ENCODE measurements around the gene TAF1L. TPM values are rescaled to one million over a fixed set of nuclear protein-coding genes. Genes with fewer than 3 reads are reported as not detected.

The TAF1L gene
- total and polyA plus RNA-seq, 4 donors = not detected

GRCh38 chr9:32589083-32589723, 46.3 kb downstream of the TAF1L start:
- Histone ChIP-seq H3K4me1 (ENCODE audit: control insufficient read depth in 4 of 4, insufficient read depth in 4 of 4, low read length in 3 of 4) (peaks cover 0 to 7% (median 2%) of the 10 kb centered on the region in 4 donors), H3K4me3 (ENCODE audit: low read depth in 1 of 3, low read length in 3 of 3) (no peak overlapping the region), H3K27me3 (ENCODE audit: control insufficient read depth in 4 of 4, insufficient read depth in 4 of 4, low read length in 3 of 4) (no peaks in the 10 kb centered on the region), H3K27ac (ENCODE audit: low read depth in 1 of 2, low read length in 2 of 2) (no peak overlapping the region), H3K9ac (ENCODE audit: low read depth in 1 of 2, low read length in 2 of 2) (peak overlapping the region in 1 of 2 donors; percentile 18), H3K36me3 (ENCODE audit: control insufficient read depth in 4 of 4, insufficient read depth in 3 of 4, low read depth in 1 of 4, low read length in 3 of 4) (no peaks in the 10 kb centered on the region), H3K9me3 (ENCODE audit: control insufficient read depth in 4 of 4, low read length in 3 of 4) (no peaks in the 10 kb centered on the region)
- 28% methylated on average over 6 of the region's 6 CpGs for WGBS
- DNase-seq (ENCODE audit: low spot score) = no peak
- TF ChIP-seq CTCF (IDR thresholded peaks at IDR 0.05; ENCODE audit: low read depth, low read length, missing input control) = peak; percentile 40
- peak; percentile 79 to 84 for TF ChIP-seq RAD21 (IDR thresholded peaks at IDR 0.05)
- no peak for TF ChIP-seq MAX (IDR thresholded peaks at IDR 0.05)
- no peak for TF ChIP-seq TAF1 (conservative IDR thresholded peaks at IDR 0.05)

GRCh38 chr9:32587901-32588300, 47.6 kb downstream of the TAF1L start:
- Histone ChIP-seq H3K9ac (ENCODE audit: low read depth in 1 of 2, low read length in 2 of 2) (no peak overlapping the region), H3K9me3 (ENCODE audit: control insufficient read depth in 4 of 4, low read length in 3 of 4) (no peaks in the 10 kb centered on the region), H3K36me3 (ENCODE audit: control insufficient read depth in 4 of 4, insufficient read depth in 3 of 4, low read depth in 1 of 4, low read length in 3 of 4) (no peaks in the 10 kb centered on the region), H3K4me1 (ENCODE audit: control insufficient read depth in 4 of 4, insufficient read depth in 4 of 4, low read length in 3 of 4) (peaks cover 0 to 7% (median 2%) of the 10 kb centered on the region in 4 donors), H3K27me3 (ENCODE audit: control insufficient read depth in 4 of 4, insufficient read depth in 4 of 4, low read length in 3 of 4) (no peaks in the 10 kb centered on the region), H3K4me3 (ENCODE audit: low read depth in 1 of 3, low read length in 3 of 3) (no peak overlapping the region), H3K27ac (ENCODE audit: low read depth in 1 of 2, low read length in 2 of 2) (no peak overlapping the region)
- TF ChIP-seq EGR1 (IDR thresholded peaks at IDR 0.05; ENCODE audit: low read depth in 2 of 2) (no peak), JUND (IDR thresholded peaks at IDR 0.05) (no peak), ZBTB33 (IDR thresholded peaks at IDR 0.05) (no peak), RAD21 (IDR thresholded peaks at IDR 0.05) (no peak), YY1 (IDR thresholded peaks at IDR 0.05) (no peak), HNF4G (IDR thresholded peaks at IDR 0.05) (no peak), RXRA (IDR thresholded peaks at IDR 0.05) (no peak), SP1 (IDR thresholded peaks at IDR 0.05) (no peak), TAF1 (conservative IDR thresholded peaks at IDR 0.05) (no peak), HNF4A (conservative IDR thresholded peaks at IDR 0.05) (no peak), MAX (IDR thresholded peaks at IDR 0.05) (no peak), FOXA2 (IDR thresholded peaks at IDR 0.05) (no peak), GABPA (IDR thresholded peaks at IDR 0.05 in 1 of 2, conservative IDR thresholded peaks at IDR 0.05 in 1 of 2) (no peak)
- no peak for DNase-seq (ENCODE audit: low spot score)

- Histone ChIP-seq H3K27me3 (ENCODE audit: control insufficient read depth in 4 of 4, insufficient read depth in 4 of 4, low read length in 3 of 4) (no peaks in the 10 kb centered on the region), H3K4me1 (ENCODE audit: control insufficient read depth in 4 of 4, insufficient read depth in 4 of 4, low read length in 3 of 4) (peaks cover 0 to 7% (median 2%) of the 10 kb centered on the region in 4 donors), H3K9ac (ENCODE audit: low read depth in 1 of 2, low read length in 2 of 2) (no peak overlapping the region), H3K36me3 (ENCODE audit: control insufficient read depth in 4 of 4, insufficient read depth in 3 of 4, low read depth in 1 of 4, low read length in 3 of 4) (no peaks in the 10 kb centered on the region), H3K27ac (ENCODE audit: low read depth in 1 of 2, low read length in 2 of 2) (no peak overlapping the region), H3K4me3 (ENCODE audit: low read depth in 1 of 3, low read length in 3 of 3) (no peak overlapping the region), H3K9me3 (ENCODE audit: control insufficient read depth in 4 of 4, low read length in 3 of 4) (no peaks in the 10 kb centered on the region)
- WGBS = 41% methylated on average over 2 of the region's 2 CpGs
- no peak for DNase-seq (ENCODE audit: low spot score)
- TF ChIP-seq REST (IDR thresholded peaks at IDR 0.05) = no peak
Measured at GRCh38 chr9:32584784-32585183, 50.7 kb downstream of the TAF1L start.
